IPS-18c (cell line): ENCODE measurements around the gene PPM1G.

Experiments
- H3K4me3 ChIP-seq: 2 replicates; pipeline ENCODE4 v1.7.0; 2013; ENCODE audit warnings: low read depth, mild to moderate bottlenecking, low read length, moderate library complexity; ENCODE audit not compliant: insufficient read depth
- H3K9me3 ChIP-seq: one replicate; pipeline ENCODE4 v1.6.1; 2013; ENCODE audit warnings: mild to moderate bottlenecking, low read length, moderate library complexity; ENCODE audit not compliant: control insufficient read depth, insufficient read depth

The PPM1G gene

GRCh38 chr2:27379383-27379835, 30.0 kb downstream of the PPM1G start:
- H3K9me3 ChIP-seq: no peaks in the 10 kb centered on the region
- H3K4me3 ChIP-seq: peak overlapping the region; percentile 60

DNA sequence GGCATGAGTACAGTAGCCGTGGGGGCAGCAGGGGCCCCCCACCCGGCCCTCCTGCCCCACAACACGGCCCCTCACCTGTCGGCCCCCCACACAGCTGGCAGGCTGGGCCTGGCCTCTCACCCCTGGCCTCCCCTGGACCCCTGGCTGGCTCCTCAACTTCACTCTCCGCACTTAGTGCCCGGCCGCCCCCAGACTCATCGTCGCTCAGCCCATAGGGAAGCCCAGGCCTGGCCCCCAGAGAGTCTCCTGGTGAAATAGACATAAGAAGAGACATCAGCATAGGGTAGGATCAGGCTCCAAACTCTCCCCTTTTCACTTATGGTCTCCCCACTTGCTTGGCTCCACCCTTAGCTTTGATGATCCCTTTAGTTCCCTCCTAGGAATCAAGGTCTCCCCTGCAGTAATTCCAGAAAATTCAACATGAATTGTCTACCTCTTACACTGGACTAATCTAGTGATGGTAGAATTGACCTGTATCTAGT, 30.5 kb downstream of the PPM1G start:
- H3K9me3 ChIP-seq: no peaks in the 10 kb centered on the region
- H3K4me3 ChIP-seq: 0 out of 2 replicates have a peak overlapping the region, but pooled peaks have one; percentile 60

DNA sequence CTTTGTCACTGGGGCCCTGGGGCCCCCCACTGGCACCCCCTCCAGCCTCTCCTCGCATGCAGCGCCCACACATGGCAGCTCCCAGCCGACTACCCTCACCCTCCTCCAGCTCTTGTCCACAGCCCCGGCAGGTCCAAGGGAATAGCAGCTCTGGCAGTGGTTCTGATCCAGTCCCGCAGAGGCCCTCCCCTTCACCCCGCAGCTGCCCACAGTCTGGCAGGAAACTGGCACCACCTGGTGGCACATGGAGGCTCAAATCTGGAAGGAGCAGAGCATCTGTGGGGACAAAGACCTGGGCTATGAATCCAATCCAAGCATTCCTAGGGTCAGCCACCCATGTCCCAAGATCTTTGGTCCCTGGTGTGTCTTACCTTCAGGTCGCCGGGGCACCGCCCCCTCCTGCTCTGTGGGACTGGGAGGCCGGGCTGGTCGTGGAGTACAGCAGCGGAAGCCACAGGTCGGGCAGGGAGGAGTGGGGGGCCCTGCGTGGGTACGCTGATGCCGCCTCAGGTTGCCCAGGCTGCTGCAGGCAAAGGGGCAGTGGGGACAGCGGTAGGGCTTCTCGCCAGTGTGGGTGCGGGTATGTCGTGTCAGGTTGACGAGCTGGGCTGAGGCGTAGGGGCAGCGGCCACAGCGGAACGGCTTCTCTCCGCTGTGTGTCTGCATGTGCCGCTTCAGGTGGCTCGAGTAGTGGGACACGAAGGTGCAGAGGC, 31.1 kb downstream of the PPM1G start:
- H3K4me3 ChIP-seq: no peak overlapping the region
- no peaks in the 10 kb centered on the region for H3K9me3 ChIP-seq

DNA sequence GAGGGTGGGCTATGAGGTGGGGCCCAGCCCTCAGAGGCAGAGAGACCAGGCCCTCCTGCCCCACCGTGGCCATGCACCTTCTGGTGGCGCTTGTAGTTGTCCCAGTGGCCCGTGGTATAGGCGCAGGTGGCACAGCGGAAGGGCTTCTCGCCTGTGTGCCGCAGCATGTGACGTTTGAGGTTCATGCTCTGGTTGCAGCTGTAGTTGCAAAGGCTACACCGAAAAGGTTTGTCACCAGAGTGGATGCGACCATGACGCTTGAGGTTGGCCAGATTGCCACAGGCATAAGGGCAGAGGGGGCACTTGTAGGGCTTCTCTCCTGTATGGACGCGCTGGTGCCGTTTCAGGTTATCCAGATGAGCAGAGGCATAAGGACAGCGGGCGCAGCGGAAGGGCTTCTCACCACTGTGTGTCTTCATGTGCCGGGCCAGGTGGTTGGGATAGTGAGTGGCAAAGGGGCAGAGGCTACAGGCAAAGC, 31.7 kb downstream of the PPM1G start:
- Histone ChIP-seq H3K4me3 (no peak overlapping the region), H3K9me3 (no peaks in the 10 kb centered on the region)

- Histone ChIP-seq H3K9me3 (no peaks in the 10 kb centered on the region), H3K4me3 (no peak overlapping the region)
Observed at GRCh38 chr2:27376866-27377617, 32.3 kb downstream of the PPM1G start.

DNA sequence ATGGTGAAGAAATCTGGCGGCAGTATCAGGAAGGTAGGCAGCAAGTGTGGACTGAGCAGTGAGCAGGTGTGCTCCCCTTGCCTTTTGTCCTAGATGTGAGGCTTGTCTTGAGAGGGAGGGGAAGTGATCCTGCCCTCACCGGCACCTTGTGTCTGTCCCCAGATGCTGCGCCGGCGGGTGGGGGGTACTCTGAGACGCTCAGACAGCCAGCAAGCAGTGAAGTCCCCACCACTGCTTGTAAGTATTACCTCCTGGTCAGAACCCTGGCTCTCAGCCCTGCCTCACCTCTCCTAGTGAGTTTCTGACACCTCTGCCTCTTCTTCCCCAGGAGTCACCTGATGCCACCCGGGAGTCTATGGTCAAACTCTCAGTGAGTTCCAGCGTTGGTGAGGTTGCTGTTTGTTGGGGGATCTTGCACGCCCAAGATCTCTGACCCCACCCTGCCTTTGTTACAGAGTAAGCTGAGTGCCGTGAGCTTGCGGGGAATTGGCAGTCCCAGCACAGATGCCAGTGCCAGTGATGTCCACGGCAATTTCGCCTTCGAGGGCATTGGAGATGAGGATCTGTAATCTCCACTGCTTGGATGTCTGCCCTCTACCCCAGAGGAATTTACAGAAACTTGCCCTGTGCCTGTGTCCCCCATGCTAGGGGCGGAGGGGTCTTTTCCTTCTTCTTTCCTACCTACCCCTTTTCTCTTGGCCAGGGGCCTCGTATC, 33.1 kb downstream of the PPM1G start:
- Histone ChIP-seq H3K4me3 (no peak overlapping the region; the same call in 1 of the 2 replicates), H3K9me3 (no peaks in the 10 kb centered on the region)

DNA sequence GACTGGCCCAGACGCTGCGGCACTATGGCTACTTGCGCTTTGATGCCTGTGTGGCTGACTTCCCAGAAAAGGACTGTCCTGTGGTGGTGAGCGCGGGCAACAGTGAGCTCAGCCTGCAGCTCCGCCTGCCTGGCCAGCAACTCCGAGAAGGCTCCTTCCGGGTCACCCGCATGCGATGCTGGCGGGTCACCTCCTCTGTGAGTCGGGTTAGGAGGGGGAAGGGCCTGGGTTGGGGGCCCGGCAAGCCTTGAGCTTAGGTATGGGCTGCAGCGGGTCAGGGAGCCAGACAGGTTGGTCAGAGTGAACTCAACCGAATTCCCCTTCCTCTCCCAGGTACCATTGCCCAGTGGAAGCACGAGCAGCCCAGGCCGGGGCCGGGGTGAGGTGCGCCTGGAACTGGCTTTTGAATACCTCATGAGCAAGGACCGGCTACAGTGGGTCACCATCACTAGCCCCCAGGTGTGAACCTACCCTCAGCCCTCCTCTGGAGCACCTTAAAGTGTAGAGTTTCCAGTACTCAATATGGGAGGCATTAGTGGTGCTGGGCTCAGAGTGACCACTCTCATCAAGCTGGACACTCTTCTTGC, 33.8 kb downstream of the PPM1G start:
- H3K9me3 ChIP-seq: no peaks in the 10 kb centered on the region

DNA sequence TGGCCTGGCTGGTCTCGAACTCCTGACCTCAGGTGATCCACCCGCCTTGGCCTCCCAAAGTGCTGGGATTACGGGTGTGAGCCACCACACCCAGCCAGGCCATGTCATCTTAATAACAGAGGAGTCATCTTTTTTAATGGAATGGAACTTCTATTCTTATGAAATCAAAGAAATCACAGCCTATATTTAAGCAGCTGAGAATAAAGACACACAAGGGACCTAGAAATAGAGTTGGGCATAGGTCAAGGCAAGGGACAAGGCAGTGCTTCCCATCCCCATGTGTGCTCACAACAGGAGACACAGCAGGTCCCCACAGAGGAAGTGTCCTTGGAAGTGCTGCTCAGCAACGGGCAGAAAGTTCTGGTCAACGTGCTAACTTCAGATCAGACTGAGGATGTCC, 35.8 kb downstream of the PPM1G start:
- no peaks in the 10 kb centered on the region for H3K9me3 ChIP-seq
- no peak overlapping the region for H3K4me3 ChIP-seq

More for the DNA sequence above, 33.8 kb downstream of the PPM1G start:
- no peak overlapping the region for H3K4me3 ChIP-seq

DNA sequence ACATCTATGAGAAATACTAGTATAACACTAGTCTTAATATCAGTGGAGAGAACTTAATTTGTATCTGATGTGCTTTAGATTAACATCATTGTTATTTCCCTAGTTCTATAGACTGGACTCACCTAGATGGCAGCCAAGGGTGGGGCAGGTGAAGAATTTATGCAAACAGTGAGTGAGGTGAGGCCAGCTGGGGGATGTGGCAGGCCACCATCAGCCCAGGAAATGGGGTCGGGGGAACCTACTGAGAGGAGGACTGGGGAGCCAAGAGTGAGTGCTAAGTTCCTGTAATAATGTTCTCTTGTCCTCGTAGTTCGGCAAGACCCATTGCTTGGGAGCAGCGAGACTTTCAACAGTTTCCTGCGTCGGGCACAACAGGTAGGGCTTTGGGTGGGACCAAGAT, 36.5 kb downstream of the PPM1G start:
- no peak overlapping the region for H3K4me3 ChIP-seq

GRCh38 chr2:27370816-27371620, 38.4 kb downstream of the PPM1G start:
- H3K9me3 ChIP-seq: no peaks in the 10 kb centered on the region
- H3K4me3 ChIP-seq: peak overlapping the region; percentile 99

More for the DNA sequence above, 36.5 kb downstream of the PPM1G start:
- no peaks in the 10 kb centered on the region for H3K9me3 ChIP-seq

DNA sequence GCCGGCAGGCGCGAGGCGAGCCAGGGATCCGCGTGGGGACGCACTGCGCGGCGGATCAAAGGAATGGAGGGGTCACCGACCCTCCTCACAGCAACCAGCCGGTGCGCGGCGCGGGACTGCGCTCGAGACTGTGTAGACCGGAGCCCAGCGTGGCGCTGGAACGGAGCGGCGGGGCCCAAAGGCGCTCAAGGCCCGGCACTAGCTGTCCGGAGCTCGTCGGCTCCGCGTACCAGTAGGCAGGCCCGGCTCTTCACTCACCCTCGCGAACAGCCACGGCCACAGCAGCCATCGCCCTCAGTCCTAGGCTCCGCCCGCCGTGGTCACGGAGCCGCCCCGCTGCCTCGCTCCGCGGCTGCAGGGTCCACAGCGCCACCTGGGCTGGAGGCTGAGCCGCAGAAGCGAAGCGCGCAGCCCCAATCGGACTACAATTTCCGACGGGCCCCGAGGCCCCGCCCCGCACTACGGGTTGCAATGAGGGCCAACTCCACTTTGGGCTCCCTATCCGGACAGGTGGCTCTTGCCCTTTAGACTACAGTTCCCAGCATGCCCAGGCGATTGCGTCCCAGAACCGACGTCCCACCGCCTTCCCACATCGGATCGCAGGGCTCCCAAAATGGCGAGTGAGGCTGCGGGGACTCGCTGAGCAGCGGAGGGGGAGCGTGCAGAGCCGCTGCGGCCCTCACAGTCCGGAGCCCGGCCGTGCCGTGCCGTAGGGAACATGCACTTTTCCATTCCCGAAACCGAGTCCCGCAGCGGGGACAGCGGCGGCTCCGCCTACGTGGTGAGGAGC, 39.2 kb downstream of the PPM1G start, which contains the start of the genes EIF2B4 and SNX17:
TSS of gene EIF2B4 (minus strand) at position 313 of the 790 bp plus-strand sequence. CDS start at position 289, 24 bp downstream.
TSS of gene SNX17 (plus strand) at position 591 of the 790 bp plus-strand sequence. CDS start at position 719, 128 bp downstream.
- H3K9me3 ChIP-seq: no peaks in the 10 kb centered on the region
- peak within 1 kb of the TSS; percentile 99 for H3K4me3 ChIP-seq

DNA sequence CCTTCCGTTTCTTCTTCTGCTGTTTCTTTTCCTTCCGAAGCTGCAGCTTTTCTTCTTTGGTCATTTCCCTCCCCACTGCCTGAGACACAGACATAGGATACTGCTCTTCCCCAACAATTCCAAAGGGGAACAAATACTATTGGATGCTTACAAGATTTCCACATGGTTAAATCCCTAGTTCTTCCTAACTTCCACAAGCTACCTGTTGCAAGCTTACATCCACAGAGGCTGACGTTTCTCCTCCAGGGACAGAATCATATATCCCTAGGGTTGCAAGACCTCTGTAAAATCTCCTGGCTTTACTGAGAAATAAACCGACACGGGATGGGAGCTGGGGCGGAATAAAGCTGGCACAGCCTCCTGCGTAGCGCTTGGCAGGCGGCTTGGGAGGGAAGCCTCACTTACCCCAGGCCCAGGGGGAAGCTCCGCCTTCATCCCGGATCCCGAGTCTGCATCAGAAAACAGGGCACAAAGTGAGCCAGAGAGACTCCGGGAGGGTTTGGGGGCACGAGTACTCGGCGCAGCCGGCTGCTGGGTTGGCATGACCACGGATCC, 39.8 kb downstream of the PPM1G start:
- no peaks in the 10 kb centered on the region for H3K9me3 ChIP-seq
- H3K4me3 ChIP-seq: peak overlapping the region; percentile 99

DNA sequence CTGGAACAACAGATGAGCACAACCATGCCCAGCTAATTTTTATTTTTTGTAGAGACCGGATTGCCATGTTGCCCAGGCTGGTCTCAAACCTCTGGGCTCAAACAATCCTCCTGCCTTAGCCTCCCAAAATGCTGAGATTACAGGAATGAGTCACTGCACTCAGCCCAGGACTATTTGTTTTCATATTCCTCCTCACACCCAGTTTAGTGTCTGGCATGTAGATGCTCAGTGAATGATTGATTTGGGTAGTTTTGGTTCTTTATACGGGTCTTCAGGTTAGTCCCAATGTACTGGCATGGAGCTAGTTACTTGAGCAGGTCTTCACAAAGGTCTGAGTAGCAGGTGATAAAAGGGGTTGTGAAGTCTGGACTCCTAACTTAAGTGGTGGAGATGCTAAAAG, 45.5 kb downstream of the PPM1G start:
- no peaks in the 10 kb centered on the region for H3K9me3 ChIP-seq
- no peak overlapping the region for H3K4me3 ChIP-seq

- Histone ChIP-seq H3K4me3 (no peak overlapping the region), H3K9me3 (no peaks in the 10 kb centered on the region)
Observed at GRCh38 chr2:27362678-27363420, 46.5 kb downstream of the PPM1G start.
